HPDE6-E6E7 (cell line): ENCODE data around the gene CISD3.

ENCODE experiments used
- DNase-seq: peaks from one replicate; pipeline ENCODE4 v3.0.0; 2011; ENCODE audit warnings: missing footprints; ENCODE audit errors: extremely low spot score

The CISD3 gene

GRCh38 chr17:38728290-38728831 is 1.8 kb upstream of the CISD3 start:
- DNase-seq, result no peak

- DNase-seq, result no peak
These were observed 714 bp upstream of the CISD3 start for GRCh38 chr17:38729368-38729885.

GRCh38 chr17:38730526-38731379 is 612 bp downstream of the CISD3 start:
- no peak for DNase-seq

GRCh38 chr17:38731526-38732294 is 1.6 kb downstream of the CISD3 start:
- DNase-seq, result no peak

GRCh38 chr17:38732376-38733281 is 2.5 kb downstream of the CISD3 start:
- DNase-seq, result no peak

- no peak for DNase-seq
These were observed 3.3 kb downstream of the CISD3 start for GRCh38 chr17:38733282-38733981.

GRCh38 chr17:38733982-38734973 is 4.1 kb downstream of the CISD3 start:
- DNase-seq, result no peak

GRCh38 chr17:38735161-38735997 is 5.2 kb downstream of the CISD3 start:
- DNase-seq, result peak; percentile 65

- DNase-seq, result no peak
These were observed 8.0 kb downstream of the CISD3 start for GRCh38 chr17:38738007-38738662.

GRCh38 chr17:38738686-38739085 is 8.5 kb downstream of the CISD3 start:
- DNase-seq, result no peak

- no peak for DNase-seq
These were observed 9.2 kb downstream of the CISD3 start for GRCh38 chr17:38739305-38739704.

- no peak for DNase-seq
These were observed 9.9 kb downstream of the CISD3 start for GRCh38 chr17:38740044-38740443.

- no peak for DNase-seq
These were observed 10.7 kb downstream of the CISD3 start for GRCh38 chr17:38740806-38741205.

GRCh38 chr17:38741461-38741860 is 11.3 kb downstream of the CISD3 start:
- DNase-seq, result no peak

GRCh38 chr17:38741921-38742410 is 11.8 kb downstream of the CISD3 start:
- no peak for DNase-seq

- DNase-seq, result no peak
These were observed 12.5 kb downstream of the CISD3 start for GRCh38 chr17:38742411-38743308.
